GM18951 (cell line): ENCODE data around the gene WDR1.

Experiments used
- POLR2A ChIP-seq: IDR thresholded peaks from 4 replicates; pipeline ENCODE4 v1.6.1; 2011; ENCODE audit warnings: mild to moderate bottlenecking; ENCODE audit not compliant: insufficient read length, insufficient read depth; ENCODE audit errors: extremely low read depth
- in situ Hi-C: fragments of 300-500 bp; cut with MboI; formaldehyde crosslinking; loops from one replicate; pipeline ENCODE4 v1.12.0; 2022; ENCODE audit warnings: low sequenced_read_pairs, mixed read lengths, inconsistent platforms; ENCODE audit not compliant: unreplicated experiment

Gene WDR1

DNA sequence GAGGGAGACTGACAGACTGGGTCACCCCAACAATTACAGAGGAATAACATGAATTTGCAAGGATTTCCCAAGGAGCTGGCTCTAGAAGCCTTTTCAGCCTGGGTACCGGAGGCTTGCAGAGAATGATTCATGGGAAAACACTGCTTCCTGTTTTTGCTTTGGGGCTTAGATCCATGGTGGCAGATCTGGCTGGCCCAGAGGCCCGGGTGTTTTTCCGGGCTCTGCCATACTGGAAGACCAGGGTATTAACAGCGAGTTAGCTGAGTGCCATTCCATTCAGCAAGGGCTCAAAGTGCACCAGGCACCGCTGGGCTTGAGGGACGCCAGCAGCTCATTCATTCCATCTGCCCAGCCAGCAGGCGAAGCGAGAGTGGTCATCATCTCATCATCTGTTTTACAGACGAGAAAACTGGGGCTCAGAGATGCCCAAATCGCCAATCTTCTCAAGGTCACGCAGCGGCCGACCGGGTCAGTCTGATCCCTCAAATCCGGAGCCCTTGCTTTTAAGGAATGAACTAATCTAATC, 1.3 kb downstream of the WDR1 start:
- in situ Hi-C loops, result no loop called here
- no peak for TF ChIP-seq POLR2A

DNA sequence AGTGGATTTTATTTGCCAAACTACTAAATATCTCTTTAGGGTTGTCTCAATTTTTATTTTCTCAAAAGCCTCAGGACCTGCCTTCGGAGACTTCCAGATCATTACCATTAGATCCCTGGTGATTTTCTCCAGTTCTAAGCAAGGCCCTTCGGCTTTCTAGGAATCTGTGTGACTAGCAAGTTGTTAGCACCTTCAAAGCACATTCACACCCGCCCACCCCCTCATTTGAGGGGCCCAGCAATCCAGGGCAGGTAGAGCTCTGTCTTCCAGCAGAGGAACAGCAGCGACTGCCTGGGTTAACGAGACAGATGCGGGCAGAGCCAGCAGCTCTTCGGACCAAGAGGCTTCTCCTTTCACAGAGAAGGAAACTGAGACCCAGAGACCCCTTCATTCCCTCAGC, 2.0 kb downstream of the WDR1 start:
- no peak for TF ChIP-seq POLR2A
- in situ Hi-C loops, result no loop called here

DNA sequence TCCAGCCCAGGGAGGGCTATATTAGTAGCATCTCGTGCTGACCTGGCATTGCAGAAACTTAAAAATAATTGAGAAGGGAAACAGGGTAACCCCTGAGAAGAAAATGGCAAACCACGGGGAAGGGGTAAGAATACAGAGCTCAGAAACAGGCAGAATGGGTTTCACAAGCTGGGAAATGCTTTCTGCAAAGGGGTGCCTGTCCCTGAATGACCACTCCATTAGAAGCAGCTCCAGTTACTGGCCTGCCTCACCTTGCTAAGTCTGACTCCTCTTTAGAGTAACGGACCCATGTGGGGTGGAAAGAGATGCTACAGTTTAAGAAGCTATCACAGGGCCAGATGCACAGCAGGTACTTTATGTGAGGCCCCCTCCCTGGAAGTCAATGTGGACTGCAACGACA, 2.5 kb downstream of the WDR1 start:
- in situ Hi-C loops, result no loop called here
- no peak for TF ChIP-seq POLR2A

- TF ChIP-seq POLR2A, result no peak
- in situ Hi-C loops, result no loop called here
Measured at GRCh38 chr4:10113362-10114047, 3.1 kb downstream of the WDR1 start.

- no peak for TF ChIP-seq POLR2A
- in situ Hi-C loops, result no loop called here
Measured at GRCh38 chr4:10112658-10113284, 3.8 kb downstream of the WDR1 start.

DNA sequence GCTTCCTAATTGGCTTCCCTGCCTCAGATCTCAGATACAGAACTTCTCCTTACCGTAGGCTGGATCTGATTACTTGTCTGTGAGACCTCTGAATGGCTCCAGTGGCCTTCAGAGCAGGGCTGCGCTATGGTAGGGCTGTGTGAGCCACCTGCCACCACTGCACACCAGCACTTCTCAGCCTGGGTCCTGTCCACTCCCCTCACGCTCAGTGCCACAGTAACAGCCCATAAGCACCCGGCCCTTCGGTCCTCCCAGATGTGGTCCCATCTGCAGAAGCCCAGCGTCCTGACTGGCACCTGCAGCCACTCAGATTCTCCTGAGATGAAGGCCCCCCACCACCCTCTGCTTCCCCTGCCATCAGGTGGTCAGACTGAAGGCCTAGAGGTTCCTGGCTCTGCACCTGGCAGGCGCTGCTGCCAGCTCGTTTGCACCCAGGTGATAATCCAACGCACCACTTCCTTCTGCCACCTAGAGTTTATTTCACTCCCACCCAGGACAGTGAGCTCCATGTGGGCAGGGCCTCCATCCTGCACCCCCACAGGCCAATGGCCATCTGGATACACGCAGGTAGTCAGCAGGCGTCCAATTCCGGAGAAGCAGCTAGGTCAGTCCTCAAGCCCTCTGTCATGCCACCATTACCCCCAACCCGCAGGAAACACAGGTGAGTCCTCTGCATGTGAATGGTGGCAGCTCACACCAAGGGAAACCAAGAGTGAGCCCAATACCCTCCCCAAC, 5.4 kb downstream of the WDR1 start:
- in situ Hi-C loops, result no loop called here

DNA sequence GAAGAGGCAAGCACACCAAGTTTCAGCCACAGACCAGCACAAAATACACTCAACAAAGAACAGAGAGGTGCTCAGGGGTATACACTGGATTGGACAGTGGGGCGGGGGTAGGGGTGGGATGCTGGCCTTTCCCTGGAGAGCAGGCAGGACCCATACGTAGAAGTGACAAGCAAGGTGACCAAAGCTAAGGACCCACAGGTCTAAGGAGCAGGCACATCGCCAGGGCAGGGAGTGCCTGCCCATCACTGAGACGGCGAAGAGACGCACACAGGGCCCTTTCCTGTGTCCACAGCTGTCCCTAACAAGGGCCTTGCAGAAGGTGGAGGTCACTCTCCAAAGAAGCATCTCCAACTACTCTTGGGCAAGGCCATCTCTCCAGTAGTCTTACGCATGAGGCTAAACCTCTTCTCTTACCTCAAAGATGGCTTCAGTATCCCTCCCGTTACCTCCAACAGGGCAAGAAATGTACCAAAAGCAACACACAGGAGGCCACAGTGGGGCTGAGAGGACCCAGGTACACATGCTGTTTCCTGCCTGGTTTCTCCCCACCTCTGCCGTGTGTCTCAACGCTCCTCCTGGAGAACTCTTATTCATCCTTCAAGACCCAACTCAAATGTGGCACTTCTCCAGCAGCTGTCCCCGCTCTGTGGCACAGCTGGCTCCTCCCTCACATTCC, 6.5 kb downstream of the WDR1 start:
- in situ Hi-C loops, result no loop called here
- TF ChIP-seq POLR2A, result no peak

More for the DNA sequence above, 5.4 kb downstream of the WDR1 start:
- no peak for TF ChIP-seq POLR2A

GRCh38 chr4:10108818-10109783, 7.5 kb downstream of the WDR1 start:
- in situ Hi-C loops, result no loop called here
- TF ChIP-seq POLR2A, result peak; percentile 22

- in situ Hi-C loops, result no loop called here
- no peak for TF ChIP-seq POLR2A
Measured at GRCh38 chr4:10108391-10108790, 8.2 kb downstream of the WDR1 start.

- in situ Hi-C loops, result no loop called here
- no peak for TF ChIP-seq POLR2A
Measured at GRCh38 chr4:10107111-10108091, 9.2 kb downstream of the WDR1 start.

DNA sequence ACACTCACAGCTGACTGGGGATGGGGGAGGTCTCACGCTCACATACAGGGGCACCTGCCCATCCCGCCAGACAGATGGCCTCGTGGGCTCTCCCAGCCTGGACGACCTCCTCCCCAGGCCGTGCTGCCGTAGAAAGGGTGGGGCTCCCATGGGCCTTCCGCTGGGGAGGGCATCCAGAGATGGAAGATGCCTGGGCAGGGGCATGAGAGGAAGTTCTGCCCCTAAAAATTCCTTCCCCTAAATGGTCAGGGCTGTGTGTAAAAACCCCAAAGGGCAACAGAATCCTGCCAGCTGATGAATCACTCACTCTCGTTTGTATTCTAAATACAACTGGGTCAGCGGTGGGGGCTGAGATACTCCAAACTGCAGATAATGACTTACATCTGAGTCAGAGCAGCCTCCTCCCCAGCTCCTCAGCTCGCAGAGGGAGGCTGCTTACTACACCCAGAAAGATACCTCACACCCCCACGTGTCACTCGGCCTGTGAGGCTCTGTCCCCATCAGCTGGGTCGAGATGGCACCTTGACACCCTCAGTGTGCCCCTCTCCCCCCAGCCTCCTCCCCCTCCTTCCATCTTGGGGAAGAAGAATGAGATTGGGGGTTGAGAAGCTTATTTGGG, 10.1 kb downstream of the WDR1 start:
- no peak for TF ChIP-seq POLR2A
- in situ Hi-C loops, result no loop called here

DNA sequence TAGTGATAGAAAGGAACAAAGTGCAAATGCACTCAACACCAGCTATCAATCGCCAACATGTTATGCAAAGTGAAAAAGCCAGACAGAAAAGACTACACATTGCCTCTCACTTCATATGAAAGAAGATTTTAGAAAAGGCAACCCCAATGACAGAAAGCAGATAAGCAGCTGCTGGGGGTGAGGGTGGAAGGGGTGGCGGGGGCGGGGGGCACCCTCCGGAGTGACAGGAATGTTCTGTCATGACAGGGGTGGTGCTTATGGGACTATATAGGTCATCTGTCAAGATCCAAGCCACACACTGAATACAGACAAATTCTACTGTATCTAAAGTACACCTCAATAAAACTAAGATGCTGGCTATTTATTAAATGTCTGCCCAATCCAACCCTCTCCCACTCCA, 10.7 kb downstream of the WDR1 start:
- no peak for TF ChIP-seq POLR2A
- in situ Hi-C loops, result no loop called here
